ENCODE measurements around the gene SIRT4. TPM values are rescaled to one million over a fixed set of nuclear protein-coding genes. Genes with fewer than 3 reads are reported as not detected.

SIRT4 gene
- total RNA-seq, 1 donor from 2014 or later = 3.8 TPM

DNA sequence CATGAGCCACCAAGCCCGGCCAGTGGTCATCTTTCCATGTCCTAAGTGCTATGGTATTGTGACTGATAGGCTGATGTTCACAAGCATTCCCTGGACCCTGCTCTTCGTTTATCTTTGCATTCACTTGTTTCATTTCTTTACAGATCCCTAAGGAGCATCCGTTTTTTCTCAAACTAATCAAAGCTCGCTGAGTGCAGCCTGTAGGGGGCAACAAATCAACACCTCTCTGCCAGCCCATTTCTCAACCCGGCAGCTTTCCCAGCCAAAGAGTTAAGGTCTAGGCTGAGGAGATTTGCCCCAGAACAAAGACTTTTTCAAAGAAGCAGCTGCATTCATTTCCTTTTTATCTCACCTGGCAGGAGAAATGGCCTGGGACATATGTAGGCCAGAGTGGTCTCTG is 12.1 kb downstream of the SIRT4 start:
- Mint-ChIP-seq H3K4me1 (peaks cover 11% of the 10 kb centered on the region), H3K9me3 (no peaks in the 10 kb centered on the region), H3K36me3 (no peaks in the 10 kb centered on the region), H3K27me3 (ENCODE audit: insufficient read depth, low read depth) (no peaks in the 10 kb centered on the region), H3K27ac (no peak overlapping the region), H3K4me3 (no peak overlapping the region)
- no peaks in the 10 kb centered on the region for H3K79me2 ChIP-seq (ENCODE audit: low read depth)
- no peak overlapping the region for H3K9ac ChIP-seq
- H4K20me1 ChIP-seq (ENCODE audit: low read depth) = no peaks in the 10 kb centered on the region
- no peaks in the 10 kb centered on the region for H3K36me3 ChIP-seq
- H3K27ac ChIP-seq = no peak overlapping the region
- H3F3A ChIP-seq (ENCODE audit: low read depth) = peaks cover 19% of the 10 kb centered on the region
- TF ChIP-seq EZH2 (IDR thresholded peaks at IDR 0.05) = no peak
- TF ChIP-seq, protein P1, sequence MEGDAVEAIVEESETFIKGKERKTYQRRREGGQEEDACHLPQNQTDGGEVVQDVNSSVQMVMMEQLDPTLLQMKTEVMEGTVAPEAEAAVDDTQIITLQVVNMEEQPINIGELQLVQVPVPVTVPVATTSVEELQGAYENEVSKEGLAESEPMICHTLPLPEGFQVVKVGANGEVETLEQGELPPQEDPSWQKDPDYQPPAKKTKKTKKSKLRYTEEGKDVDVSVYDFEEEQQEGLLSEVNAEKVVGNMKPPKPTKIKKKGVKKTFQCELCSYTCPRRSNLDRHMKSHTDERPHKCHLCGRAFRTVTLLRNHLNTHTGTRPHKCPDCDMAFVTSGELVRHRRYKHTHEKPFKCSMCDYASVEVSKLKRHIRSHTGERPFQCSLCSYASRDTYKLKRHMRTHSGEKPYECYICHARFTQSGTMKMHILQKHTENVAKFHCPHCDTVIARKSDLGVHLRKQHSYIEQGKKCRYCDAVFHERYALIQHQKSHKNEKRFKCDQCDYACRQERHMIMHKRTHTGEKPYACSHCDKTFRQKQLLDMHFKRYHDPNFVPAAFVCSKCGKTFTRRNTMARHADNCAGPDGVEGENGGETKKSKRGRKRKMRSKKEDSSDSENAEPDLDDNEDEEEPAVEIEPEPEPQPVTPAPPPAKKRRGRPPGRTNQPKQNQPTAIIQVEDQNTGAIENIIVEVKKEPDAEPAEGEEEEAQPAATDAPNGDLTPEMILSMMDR (IDR thresholded peaks at IDR 0.05) = peak; percentile 45
- TF ChIP-seq EZH2phosphoT487 (IDR thresholded peaks at IDR 0.05) = no peak
- H3K9me3 ChIP-seq (ENCODE audit: low read depth) = no peaks in the 10 kb centered on the region
- H3K27me3 ChIP-seq = no peaks in the 10 kb centered on the region
- no peak overlapping the region for H3K4me3 ChIP-seq
- H3K4me2 ChIP-seq = no peak overlapping the region
- peaks cover 6% of the 10 kb centered on the region for H3K4me1 ChIP-seq
- peak; percentile 36 for DNase-seq (ENCODE audit: low spot score)
- no peak overlapping the region for H2AFZ ChIP-seq (replicated peaks)

DNA sequence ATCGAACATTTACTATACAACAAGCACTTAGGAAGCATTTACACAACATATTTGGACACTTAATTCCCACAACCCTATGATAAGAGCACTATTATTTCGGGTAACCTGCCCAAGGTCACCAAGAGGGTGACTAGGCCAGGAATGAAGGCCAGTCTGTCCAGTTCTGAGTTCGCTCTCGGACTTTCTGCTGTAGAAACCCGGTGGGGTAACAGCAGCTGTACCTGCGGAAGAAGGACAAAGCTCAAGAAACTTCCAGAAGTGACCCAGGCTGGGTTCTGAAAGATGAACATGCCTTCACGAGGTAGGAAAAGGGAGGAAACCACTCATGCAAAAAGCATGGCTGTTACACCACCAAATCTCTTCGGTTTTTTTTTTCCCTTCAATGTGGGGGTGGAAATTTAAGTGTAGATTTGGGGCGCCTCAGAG is 14.7 kb downstream of the SIRT4 start:
- H3K9me3 Mint-ChIP-seq = no peaks in the 10 kb centered on the region

DNA sequence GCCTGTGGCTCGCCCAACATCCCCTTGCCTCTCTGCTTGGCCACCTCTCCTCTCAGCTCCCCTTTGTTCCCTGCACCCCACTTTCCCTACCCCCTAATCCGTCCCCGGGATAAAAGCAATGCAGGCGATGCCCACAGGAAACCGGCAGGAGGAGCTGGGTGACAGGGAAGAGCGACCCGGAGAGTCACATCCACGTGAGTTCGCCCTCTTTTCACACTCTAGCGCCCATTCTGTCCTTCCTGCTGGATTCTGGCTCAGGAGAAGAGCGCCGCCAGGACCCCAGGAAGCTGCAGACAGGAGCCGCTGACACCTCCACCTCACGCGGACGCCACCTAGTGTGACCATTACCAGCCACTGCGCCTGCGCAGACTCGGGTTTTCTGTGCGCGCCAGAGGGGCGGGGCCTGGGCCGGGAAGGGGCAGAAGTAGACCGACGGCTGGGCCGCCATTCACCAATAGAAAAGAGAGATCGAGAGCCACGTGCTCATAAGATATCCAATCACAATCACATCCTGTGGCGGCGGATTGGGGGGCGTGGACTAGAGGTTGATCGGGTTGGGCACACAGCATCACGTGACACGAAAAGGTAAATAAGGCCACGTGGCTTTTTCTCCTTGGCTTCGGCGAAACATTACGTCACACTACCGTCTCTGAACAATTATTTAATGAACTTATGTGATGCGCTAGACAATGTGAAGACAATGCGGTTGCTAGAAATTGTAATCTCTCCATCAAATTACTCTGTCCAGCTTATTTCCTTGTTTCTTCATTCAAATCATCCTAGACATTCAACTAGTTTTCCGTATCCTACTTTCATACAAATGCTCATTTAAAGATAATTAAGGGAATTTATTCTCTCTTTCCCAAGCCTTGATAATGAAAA is 15.3 kb downstream of the SIRT4 start:
- peak overlapping the region; percentile 77 for H3K4me2 ChIP-seq
- H3F3A ChIP-seq (ENCODE audit: low read depth) = peaks cover 30% of the 10 kb centered on the region
- peak overlapping the region; percentile 14 for H2AFZ ChIP-seq (replicated peaks)
- TF ChIP-seq, protein P1 (IDR thresholded peaks at IDR 0.05) = peak; percentile 61
- TF ChIP-seq EZH2 (IDR thresholded peaks at IDR 0.05) (no peak), EZH2phosphoT487 (IDR thresholded peaks at IDR 0.05) (no peak)
- H3K36me3 ChIP-seq = no peaks in the 10 kb centered on the region
- H3K4me1 Mint-ChIP-seq = peaks cover 11% of the 10 kb centered on the region
- peaks cover 6% of the 10 kb centered on the region for H3K4me1 ChIP-seq
- peak overlapping the region; percentile 88 for H3K4me3 Mint-ChIP-seq
- peak; percentile 100 for DNase-seq (ENCODE audit: low spot score)
- no peaks in the 10 kb centered on the region for H3K36me3 Mint-ChIP-seq
- no peaks in the 10 kb centered on the region for H3K79me2 ChIP-seq (ENCODE audit: low read depth)
- H3K27me3 Mint-ChIP-seq (ENCODE audit: insufficient read depth, low read depth) = peaks cover 2% of the 10 kb centered on the region
- no peaks in the 10 kb centered on the region for H3K9me3 Mint-ChIP-seq
- no peaks in the 10 kb centered on the region for H3K9me3 ChIP-seq (ENCODE audit: low read depth)
- H3K27me3 ChIP-seq = no peaks in the 10 kb centered on the region
- no peak overlapping the region for H3K27ac ChIP-seq
- peak overlapping the region; percentile 44 for H3K4me3 ChIP-seq
- H3K9ac ChIP-seq = no peak overlapping the region
- peak overlapping the region; percentile 82 for H3K27ac Mint-ChIP-seq
- H4K20me1 ChIP-seq (ENCODE audit: low read depth) = no peaks in the 10 kb centered on the region

More for the DNA sequence above, 14.7 kb downstream of the SIRT4 start:
- peaks cover 6% of the 10 kb centered on the region for H3K4me1 ChIP-seq
- no peaks in the 10 kb centered on the region for H3K79me2 ChIP-seq (ENCODE audit: low read depth)
- peaks cover 2% of the 10 kb centered on the region for H3K27me3 Mint-ChIP-seq (ENCODE audit: insufficient read depth, low read depth)
- no peak overlapping the region for H3K9ac ChIP-seq
- no peak overlapping the region for H3K27ac ChIP-seq
- peaks cover 11% of the 10 kb centered on the region for H3K4me1 Mint-ChIP-seq
- H3K36me3 Mint-ChIP-seq = no peaks in the 10 kb centered on the region
- H3K36me3 ChIP-seq = no peaks in the 10 kb centered on the region
- peak overlapping the region; percentile 88 for H3K4me3 Mint-ChIP-seq
- H3K27me3 ChIP-seq = no peaks in the 10 kb centered on the region
- DNase-seq (ENCODE audit: low spot score) = no peak
- H2AFZ ChIP-seq (replicated peaks) = peak overlapping the region; percentile 14
- TF ChIP-seq, protein P1 (IDR thresholded peaks at IDR 0.05) = no peak
- no peak for TF ChIP-seq EZH2phosphoT487 (IDR thresholded peaks at IDR 0.05)
- TF ChIP-seq EZH2 (IDR thresholded peaks at IDR 0.05) = no peak
- H3K4me3 ChIP-seq = peak overlapping the region; percentile 44
- H3F3A ChIP-seq (ENCODE audit: low read depth) = peaks cover 24% of the 10 kb centered on the region
- H3K9me3 ChIP-seq (ENCODE audit: low read depth) = no peaks in the 10 kb centered on the region
- H3K4me2 ChIP-seq = peak overlapping the region; percentile 77
- H4K20me1 ChIP-seq (ENCODE audit: low read depth) = no peaks in the 10 kb centered on the region
- no peak overlapping the region for H3K27ac Mint-ChIP-seq
